Pancreas (tissue), 10 donors: Measurements from ENCODE around the gene TPMT. TPM values are rescaled to one million over a fixed set of nuclear protein-coding genes. Genes with fewer than 3 reads are reported as not detected.

ENCODE experiments used
- ATAC-seq, 4 donors: fragments of 200-7000 bp; cut with Tn5 transposase; one replicate each; pipeline versions ENCODE4 v1.8.0 to v1.9.1; 2020; ENCODE audit warnings: mild to moderate bottlenecking in 4 of 4, moderate library complexity in 4 of 4
- DNase-seq, 6 donors: peaks; one replicate each; pipeline ENCODE4 v3.0.0-alpha.2; 2020
- FAIRE-seq: peaks from 2 replicates; lab custom pipeline; 2012; peaks lifted over from hg19 to GRCh38; lab: Jason Lieb, UNC
- H3K27ac ChIP-seq, 4 donors: fragments of 200-600 bp; sonication (generic); 1 replicate in 3 of 4; 2 replicates in 1 of 4; pipeline versions ENCODE4 v1.5.0 to v1.8.0; 2020
- H3K27me3 ChIP-seq, 4 donors: fragments of 200-600 bp; one replicate each; pipeline ENCODE4 v1.8.0; 2021
- H3K36me3 ChIP-seq, 3 donors: fragments of 200-600 bp; sonication (generic) in 1 of 3; one replicate each; pipeline versions ENCODE4 v1.5.0 to v1.8.0; 2020 to 2021
- H3K4me1 ChIP-seq, 3 donors: fragments of 200-600 bp; one replicate each; pipeline ENCODE4 v1.8.0; 2021
- H3K4me3 ChIP-seq, 4 donors: fragments of 200-600 bp; sonication (generic) in 2 of 4; one replicate each; pipeline versions ENCODE4 v1.5.0 to v1.8.0; 2020 to 2021
- H3K9me3 ChIP-seq, 4 donors: fragments of 200-600 bp; one replicate each; pipeline ENCODE4 v1.8.0; 2021
- WGBS, 2 donors: extraction: QIAGEN DNeasy Blood & Tissue Kit; methylation state at CpG; one replicate each; pipeline ENCODE4 v1.1.7; 2013; 5-methylcytosine and 5-hydroxymethylcytosine counted together
- intact Hi-C, 3 donors: fragments of 100-400 bp; cut with DNase I; formaldehyde crosslinking; loops; one replicate each; pipeline versions ENCODE4 v1.11.1 to v1.14.2; 2022
- polyA plus RNA-seq, 2 donors: library from polyadenylated mRNA; stranded (reverse); fragments of 200-250 nt; gene quantifications; one replicate each; pipeline ENCODE4 v1.2.3, GENCODE V29; 2013
- total RNA-seq, 6 donors: library from RNA; stranded (reverse); fragmentation: NEBNext Ultra II Directional in 4 of 6; extraction: Animal tissue kit (Norgen Biotek cat#: 25700) in 4 of 6; gene quantifications; one replicate each; pipeline versions ENCODE4 v1.2.1 to v1.2.4, GENCODE V29; 2021 to 2023
- TF ChIP-seq, protein P1 (sequence below), 4 donors: fragments of 200-600 bp; sonication (generic) in 3 of 4; IDR thresholded peaks; one replicate each; pipeline versions ENCODE4 v1.5.0 to v1.8.0; 2021; ENCODE audit warnings: antibody characterized with exemption in 4 of 4
- donor health status: healthy with polysubstance abuse.
- donor health status: DM: no; HTN: no; CAD: no; lungs with moderate emphysema.
- donor health status: DM: no; HTN: no; CAD: no.
- donor health status: control.
- donor health status: control.
- donor health status: Bipolar disorder and iron deficiency.
- donor health status: DM: yes; HTN: yes; CAD: no.
- donor health status: DM: no; HTN: no; CAD: no.
- donor health status: DM: no; HTN: no; CAD: no.
- donor health status: DM: yes; HTN: yes; CAD: no.

The TPMT gene
- total and polyA plus RNA-seq, 8 donors, result 3.8 to 10.8 (median 6.7) TPM

DNA sequence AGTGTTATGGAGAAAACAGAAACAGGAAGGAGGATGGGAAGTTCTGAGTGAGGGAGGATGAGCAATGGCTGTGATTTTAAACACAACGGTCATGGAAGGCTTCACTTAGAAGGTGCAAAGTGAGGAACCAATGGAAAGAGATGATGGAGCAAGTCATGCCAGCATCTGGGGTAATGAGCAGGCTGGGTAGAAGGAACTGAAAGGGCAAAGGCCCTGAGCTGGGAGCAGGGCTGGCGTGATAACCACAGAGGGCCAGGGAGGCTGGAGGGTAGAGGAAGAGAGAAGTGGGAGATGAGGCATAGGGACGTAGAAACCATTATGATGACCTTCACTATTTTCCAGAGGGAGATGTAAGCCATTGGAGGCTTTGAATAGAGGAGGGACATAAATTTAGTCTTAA, 76.0 kb downstream of the TPMT start:
- no peak overlapping the region for H3K4me3 ChIP-seq
- DNase-seq, result no peak
- no peak overlapping the region for H3K27ac ChIP-seq
- ATAC-seq, result no peak
- TF ChIP-seq, protein P1, sequence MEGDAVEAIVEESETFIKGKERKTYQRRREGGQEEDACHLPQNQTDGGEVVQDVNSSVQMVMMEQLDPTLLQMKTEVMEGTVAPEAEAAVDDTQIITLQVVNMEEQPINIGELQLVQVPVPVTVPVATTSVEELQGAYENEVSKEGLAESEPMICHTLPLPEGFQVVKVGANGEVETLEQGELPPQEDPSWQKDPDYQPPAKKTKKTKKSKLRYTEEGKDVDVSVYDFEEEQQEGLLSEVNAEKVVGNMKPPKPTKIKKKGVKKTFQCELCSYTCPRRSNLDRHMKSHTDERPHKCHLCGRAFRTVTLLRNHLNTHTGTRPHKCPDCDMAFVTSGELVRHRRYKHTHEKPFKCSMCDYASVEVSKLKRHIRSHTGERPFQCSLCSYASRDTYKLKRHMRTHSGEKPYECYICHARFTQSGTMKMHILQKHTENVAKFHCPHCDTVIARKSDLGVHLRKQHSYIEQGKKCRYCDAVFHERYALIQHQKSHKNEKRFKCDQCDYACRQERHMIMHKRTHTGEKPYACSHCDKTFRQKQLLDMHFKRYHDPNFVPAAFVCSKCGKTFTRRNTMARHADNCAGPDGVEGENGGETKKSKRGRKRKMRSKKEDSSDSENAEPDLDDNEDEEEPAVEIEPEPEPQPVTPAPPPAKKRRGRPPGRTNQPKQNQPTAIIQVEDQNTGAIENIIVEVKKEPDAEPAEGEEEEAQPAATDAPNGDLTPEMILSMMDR (IDR thresholded peaks at IDR 0.05), result no peak
- H3K4me1 ChIP-seq, result no peaks in the 10 kb centered on the region
- WGBS, 2 donors, result 84 to 91% methylated on average over 3 of the region's 3 CpGs
- FAIRE-seq, result no peak
- H3K36me3 ChIP-seq, result no peaks in the 10 kb centered on the region
- intact Hi-C loops, result no loop called here
- no peaks in the 10 kb centered on the region for H3K27me3 ChIP-seq
- no peaks in the 10 kb centered on the region for H3K9me3 ChIP-seq

Other genes with a start within 250 kb of the TPMT start
- 10 to 100 TPM; 11.8 to 18.1 (median 12.5) TPM for gene KIF13A, start 167.4 kb downstream of the TPMT start, total RNA-seq
- gene KIF13A, start 167.4 kb downstream of the TPMT start, polyA plus RNA-seq, result 10 to 100 TPM in 1 of 2 donors, 1 to 10 TPM in 1; 7.3 to 16.2 TPM
- gene NHLRC1, start 32.4 kb downstream of the TPMT start, total RNA-seq, result 1 to 10 TPM in 4 of 6 donors, under 1 TPM in 2; 0.93 to 1.3 (median 1.2) TPM
- 1 to 10 TPM; 1.0 to 1.8 TPM for gene NHLRC1, start 32.4 kb downstream of the TPMT start, polyA plus RNA-seq
- gene KDM1B, start 345 bp upstream of the TPMT start, total RNA-seq, result 10 to 100 TPM in 1 of 6 donors, 1 to 10 TPM in 5; 5.4 to 11.9 (median 7.0) TPM
- gene KDM1B, start 345 bp upstream of the TPMT start, polyA plus RNA-seq, result 1 to 10 TPM; 2.6 to 4.2 TPM
- 10 to 100 TPM; 22.6 to 34.1 (median 28.2) TPM for gene DEK, start 109.5 kb upstream of the TPMT start, total RNA-seq
- gene DEK, start 109.5 kb upstream of the TPMT start, polyA plus RNA-seq, result 10 to 100 TPM; 13.8 to 24.4 TPM
- 10 to 100 TPM in 2 of 6 donors, 1 to 10 TPM in 4; 5.5 to 18.7 (median 8.1) TPM for gene RNF144B, start 232.3 kb upstream of the TPMT start, total RNA-seq
- gene RNF144B, start 232.3 kb upstream of the TPMT start, polyA plus RNA-seq, result 1 to 10 TPM; 1.7 to 2.6 TPM